SKM-1 treated with dmso at 0.1 percent for 144 hours (cell line): Measurements from ENCODE around the gene OR10Z1.
A peak's percentile ranks its signal among the peaks of the same experiment; 100 is the strongest.

ENCODE experiments used
- DNase-seq: peaks from one replicate; lab custom pipeline; 2025; ENCODE audit not compliant: unreplicated experiment; lab: John Stamatoyannopoulos, UW

The OR10Z1 gene, protein sequence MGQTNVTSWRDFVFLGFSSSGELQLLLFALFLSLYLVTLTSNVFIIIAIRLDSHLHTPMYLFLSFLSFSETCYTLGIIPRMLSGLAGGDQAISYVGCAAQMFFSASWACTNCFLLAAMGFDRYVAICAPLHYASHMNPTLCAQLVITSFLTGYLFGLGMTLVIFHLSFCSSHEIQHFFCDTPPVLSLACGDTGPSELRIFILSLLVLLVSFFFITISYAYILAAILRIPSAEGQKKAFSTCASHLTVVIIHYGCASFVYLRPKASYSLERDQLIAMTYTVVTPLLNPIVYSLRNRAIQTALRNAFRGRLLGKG

DNA sequence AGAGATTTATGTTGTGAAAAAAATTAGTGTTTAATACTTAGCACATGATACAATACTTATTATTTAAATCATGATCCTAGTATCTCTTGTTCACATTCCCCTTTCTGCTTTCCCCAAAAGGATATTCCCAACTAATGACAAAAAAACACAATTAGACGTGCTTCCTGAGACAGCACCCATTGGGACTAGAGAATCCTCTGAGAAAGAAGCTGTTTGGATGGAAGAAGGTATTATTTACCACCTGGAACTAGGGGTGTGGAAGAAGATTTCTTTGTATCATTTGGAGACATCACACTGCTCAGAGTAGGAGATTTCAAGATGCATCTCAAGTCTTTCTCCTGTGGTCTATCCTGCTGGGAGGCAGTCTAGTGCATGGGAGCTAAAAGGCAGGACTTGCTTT is at the start of gene OR10Z1:
Gene OR10Z1 (plus strand): TSS at position 301 of the 400 bp plus-strand sequence. CDS start 1,171 bp downstream, outside the sequence.
- no peak for DNase-seq

DNA sequence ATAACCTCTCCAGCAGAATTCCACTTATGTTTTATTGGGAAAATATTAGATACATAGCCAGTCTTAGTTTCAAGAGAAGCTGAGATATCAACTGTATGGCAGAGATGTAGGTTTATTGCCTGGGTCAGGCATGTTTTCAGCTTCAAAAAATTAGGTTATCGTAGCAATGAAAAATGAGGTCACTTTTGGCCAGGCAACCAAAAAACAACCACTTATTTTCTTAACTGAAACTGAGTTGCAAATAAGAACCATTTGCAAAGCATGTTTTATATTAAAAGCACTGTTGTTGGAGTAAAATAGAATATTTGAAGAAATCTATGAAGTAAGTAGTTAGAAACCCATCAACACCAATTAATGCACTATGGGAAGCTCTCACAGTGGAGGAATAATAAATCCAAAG is 45.4 kb upstream of the OR10Z1 start:
- DNase-seq, result no peak

DNA sequence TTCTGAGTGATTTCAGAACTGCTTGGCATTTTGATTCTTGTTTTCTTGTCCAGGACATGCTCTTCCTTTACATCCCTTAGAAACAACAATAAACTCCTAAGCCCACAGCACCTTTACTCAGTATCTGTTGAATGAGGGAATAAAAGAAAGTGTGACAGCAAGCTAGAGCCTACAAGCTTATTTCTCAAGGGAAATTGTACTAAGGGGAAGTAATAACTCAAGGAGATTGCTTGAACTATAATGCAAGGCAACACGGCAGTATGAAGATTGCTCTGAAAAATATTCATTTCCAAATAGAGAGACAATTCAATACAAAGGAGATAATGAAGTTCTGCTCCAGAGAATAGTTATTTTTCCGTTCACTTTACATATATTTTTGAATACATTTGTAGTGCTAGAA is 41.2 kb upstream of the OR10Z1 start:
- peak; percentile 34 for DNase-seq

DNA sequence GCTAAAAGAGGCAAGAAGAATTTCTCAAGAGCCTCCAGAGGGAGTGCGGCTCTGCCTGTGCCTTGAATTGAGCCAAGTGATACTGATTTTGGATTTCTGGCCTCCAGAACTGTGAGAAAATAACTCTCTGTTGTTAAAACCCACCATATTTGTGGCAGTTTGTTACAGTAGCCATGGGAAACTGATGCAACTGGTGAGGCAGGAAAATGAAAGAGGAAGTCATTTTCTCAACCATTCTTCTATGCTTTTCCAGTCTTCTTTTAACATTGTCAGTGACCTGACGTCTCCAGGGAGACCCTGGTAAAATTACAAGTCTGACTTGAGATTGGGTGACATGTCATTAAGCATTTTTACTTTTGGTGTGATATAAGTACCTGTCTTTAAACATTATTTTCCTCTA is 40.5 kb upstream of the OR10Z1 start:
- peak; percentile 87 for DNase-seq

DNA sequence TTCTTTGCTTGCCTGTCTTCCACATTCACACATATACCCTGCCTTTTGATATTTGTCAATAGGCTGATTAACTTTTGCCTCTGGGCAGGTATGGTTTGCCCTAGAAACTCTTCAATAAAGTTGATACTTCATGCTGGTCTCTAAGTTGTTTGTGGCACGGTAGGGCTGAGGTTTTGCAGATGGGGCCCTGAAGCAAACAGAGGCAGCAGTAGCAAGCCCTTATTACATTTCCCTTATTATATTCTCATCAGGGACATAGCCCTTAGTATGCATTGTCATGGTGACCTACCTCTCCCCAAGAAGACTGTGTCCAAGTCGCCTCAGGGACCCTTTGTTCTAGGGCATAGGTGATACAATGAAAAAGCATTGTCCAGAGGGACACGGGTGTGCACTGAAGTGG is 34.6 kb upstream of the OR10Z1 start, which contains the start of gene OR6P1:
Gene OR6P1 (minus strand): TSS at position 101 of the 400 bp plus-strand sequence. CDS start 6,976 bp downstream, outside the sequence.
- no peak for DNase-seq

DNA sequence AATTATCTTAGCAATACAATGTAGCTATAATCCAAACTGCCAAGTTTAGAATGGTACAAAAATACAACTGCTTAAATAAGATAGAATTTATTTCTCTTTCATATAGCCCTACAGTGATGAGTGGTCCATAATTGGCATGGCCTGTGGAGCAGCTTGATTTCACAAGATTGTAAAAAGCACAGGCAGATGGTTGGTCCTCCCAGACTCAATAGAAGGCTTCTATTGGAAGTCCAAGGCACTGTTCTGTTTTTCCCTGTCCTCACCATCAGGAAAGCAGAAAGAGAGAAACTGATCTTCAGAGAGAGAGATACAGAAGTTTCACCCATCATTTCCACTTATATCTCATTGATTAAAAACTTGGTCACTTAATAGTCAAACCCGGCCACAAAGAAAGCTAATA is 32.8 kb upstream of the OR10Z1 start:
- no peak for DNase-seq

DNA sequence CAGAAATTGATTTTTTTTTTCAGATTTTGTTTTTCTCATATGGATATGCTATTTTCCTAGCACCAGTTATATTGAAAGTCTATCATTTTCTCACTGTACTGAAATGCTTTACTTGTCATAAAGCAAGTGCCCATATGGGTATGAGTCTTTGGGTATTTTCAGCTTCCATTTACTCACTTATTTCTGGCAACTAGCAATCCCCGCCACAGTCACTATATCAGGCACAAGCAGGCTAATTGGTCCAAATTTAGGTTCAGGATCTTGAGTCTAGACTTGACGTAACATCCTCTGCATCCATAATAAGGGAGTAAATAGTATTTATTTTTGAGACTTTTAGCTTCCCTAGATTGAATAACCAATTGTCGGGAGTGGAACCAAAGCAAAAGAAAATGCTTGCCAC is 27.5 kb upstream of the OR10Z1 start:
- DNase-seq, result no peak

DNA sequence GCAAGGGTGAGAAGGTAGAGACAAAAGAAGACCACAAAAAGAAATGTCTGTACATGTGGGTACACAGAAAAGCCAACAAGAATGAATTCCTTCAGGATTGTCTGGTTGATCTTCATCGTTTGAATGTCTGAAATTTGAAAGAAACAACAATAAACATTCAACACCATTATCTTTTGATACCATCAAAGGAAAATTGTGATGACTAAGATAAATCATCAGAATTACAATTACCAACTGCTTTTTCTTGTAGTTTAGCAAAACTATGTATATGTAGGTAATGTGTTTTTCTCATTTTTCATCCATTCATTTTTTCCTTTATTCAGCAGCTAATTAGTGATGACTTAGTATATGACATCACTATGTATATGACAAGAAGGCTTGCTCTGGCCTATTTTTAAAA is 25.3 kb upstream of the OR10Z1 start, which contains the start of gene OR10X1:
Gene OR10X1 (minus strand): TSS at position 167 of the 400 bp plus-strand sequence. CDS start 0 bp downstream, at position 167.
- DNase-seq, result no peak

DNA sequence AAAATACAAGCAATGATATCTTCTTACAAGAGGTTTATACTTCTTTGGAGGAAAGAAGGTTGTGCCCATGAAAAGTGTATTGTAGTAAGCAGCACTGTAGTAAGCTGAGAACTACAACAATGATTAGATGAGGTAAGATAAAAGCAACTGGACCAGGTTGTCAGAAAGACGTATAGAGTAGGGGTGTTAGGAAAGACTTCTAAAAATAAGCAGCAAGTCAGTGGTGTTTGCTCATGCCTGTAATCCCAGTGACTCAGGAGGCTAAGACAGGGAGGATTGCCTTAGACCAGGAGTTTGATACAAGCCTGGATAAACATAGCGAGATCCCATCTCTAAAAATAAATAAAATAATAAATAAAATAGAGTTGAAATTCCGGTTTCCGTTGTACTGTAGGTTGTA is 21.1 kb upstream of the OR10Z1 start:
- no peak for DNase-seq

DNA sequence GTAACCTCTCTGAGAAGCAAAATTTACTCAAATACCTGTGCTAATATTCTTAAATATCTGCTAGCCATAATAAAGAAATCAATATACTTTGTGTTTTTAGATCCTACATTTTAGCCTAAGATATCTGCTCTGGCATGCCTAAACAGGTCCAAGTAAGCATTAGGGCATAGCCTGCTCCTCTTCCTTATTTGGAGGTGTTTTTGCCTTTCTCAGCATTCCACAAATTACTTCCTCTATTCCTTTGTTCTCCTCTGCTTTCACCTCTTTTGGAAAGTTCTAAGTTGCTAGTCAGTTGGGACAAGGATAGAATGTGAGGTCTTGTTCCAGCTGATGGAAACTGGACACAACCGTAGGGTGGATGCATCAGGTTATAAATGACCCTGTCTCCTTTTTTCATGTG is 18.1 kb upstream of the OR10Z1 start:
- no peak for DNase-seq

DNA sequence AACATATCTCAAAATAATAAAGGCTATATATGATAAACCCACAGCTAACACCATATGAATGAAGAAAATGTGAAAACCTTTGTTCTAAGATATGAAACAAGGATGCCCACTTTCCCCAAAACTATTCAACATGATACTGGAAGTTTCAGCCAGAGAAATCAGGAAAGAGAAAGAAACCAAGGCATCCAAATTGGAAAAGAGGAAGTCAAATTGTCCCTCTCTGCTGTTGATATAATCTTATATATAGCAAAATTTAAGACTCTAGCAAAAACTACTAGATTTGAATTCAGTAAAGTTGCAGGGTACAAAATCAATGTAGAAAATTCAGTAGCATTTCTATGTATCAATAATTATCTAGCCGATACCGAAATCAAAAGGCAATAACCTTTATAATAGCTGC is 4.3 kb upstream of the OR10Z1 start:
- no peak for DNase-seq

DNA sequence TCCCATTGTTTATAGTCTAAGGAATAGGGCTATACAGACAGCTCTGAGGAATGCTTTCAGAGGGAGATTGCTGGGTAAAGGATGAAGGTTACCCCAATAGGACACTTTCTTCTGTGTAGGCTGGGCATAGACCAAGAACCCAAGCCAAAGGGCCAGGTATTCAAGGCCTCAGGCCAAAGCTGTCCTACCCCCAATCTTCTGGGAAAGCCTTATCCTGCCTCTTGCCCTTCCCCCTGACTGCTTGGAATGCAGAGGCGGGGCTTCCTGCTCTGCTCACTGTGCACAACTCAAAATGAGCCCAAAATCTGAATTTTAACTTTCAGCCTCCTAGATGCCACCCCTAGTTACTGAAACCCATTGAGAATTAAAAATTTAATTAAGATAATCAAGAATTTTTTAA is 2.2 kb downstream of the OR10Z1 start:
- DNase-seq, result no peak

DNA sequence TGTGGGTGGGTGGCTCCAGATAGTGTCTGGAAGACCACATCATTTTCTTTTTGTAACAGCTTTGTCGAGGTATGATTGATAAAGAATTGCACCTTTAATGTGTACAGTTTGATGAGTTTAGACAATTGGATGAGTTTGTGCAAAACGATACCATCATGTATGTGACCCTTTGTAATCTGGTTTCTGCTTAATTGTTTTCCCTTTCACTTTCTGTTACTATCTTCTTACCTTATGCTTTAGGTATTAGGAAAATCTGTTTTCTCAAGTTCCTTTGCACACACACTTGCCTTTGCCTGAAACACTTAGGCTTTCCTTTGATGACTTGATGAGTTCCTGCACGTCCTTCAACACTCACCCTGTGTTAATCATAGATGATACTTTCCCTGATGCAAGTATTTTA is 6.8 kb downstream of the OR10Z1 start:
- DNase-seq, result no peak

DNA sequence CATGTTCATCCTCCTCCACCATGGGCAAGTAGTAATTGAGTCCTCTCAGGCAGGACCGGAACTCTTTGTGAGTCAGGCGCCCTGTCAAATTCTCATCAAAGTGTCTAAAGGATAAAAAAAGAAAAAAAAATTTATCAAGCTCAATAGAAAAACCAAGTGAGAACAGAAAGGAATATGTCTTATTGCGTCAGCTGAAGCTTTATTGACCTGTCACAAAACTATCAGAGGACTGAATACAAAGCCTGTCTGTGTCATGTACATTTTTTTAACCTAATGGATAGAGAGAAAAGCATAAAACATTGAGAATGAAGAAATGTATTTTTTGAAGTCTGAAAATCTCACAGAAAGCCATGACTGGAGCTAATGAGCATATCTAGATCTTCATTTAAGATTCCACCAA is 8.7 kb downstream of the OR10Z1 start:
- DNase-seq, result no peak

DNA sequence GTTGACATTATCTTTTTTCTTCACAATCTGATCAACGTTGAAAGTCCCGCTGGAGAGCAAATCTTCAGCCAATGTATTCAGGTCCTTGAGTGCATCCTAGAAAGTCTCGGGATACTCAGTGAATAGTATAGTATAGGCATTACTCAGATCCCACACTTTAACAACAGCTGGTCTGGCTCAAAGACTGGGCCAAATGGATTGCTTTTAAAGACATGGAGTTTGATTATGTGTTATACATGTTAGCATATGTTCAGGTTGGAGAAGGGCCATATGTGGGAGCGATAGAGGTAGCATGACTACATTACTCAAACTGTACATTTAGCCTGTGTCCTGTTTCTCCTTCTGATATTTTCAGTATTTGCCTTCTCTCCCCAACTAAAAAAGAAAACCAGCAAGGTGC is 33.1 kb downstream of the OR10Z1 start:
- no peak for DNase-seq

DNA sequence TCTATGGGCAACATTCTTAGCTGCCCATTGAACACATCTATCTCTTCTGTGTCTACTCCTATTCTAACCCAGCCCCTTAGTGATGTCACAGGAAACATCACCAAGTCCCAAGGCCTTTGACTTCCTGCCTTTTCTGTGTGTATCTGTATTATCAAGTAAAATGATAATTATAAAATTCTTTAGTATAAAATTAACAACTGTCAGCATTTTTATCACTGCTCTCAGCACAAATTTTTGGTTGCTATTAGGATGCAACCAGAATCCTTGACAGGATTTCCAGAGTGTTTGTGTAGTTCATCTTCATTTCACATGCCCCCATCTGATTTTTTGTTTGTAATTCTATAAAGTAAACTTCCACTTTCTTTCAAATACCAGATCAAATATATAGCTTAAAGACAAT is 33.8 kb downstream of the OR10Z1 start:
- DNase-seq, result no peak

DNA sequence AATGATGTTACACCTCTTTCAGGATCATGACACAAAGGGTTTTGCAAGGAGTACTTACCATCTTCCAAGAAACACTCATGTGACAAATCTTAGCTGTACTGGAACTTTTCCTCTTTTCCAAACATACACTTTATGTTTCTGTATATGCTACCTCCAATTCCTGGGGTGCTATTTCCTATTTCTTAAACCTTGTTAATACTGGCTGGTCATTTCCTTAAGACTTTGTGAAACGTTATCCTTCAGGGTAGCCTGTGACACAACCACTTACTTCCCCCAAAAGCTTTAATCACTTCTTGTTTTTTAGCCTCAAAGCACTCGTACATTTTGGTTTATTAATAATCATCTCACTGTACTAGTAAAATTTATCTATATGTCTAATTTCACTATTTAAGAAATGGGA is 39.4 kb downstream of the OR10Z1 start:
- peak; percentile 29 for DNase-seq

DNA sequence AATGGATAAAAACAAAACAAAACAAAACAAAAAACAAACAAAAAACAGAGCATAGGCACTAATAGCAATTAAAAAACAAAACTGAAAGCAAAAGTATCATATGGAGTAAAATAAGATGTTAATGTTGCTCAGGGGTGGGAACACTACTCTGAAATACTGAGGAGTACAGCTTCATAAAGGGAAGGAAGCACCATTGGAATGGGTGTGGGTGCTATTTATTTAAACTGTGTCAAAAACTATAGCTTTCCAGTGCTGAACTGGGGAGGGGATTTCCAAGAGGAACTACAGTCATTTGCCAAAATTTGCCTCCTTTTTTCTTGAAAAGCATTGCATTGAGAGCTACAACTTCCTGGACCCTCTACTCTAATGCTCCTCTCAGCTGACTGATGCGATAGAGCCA is 41.4 kb downstream of the OR10Z1 start:
- no peak for DNase-seq

DNA sequence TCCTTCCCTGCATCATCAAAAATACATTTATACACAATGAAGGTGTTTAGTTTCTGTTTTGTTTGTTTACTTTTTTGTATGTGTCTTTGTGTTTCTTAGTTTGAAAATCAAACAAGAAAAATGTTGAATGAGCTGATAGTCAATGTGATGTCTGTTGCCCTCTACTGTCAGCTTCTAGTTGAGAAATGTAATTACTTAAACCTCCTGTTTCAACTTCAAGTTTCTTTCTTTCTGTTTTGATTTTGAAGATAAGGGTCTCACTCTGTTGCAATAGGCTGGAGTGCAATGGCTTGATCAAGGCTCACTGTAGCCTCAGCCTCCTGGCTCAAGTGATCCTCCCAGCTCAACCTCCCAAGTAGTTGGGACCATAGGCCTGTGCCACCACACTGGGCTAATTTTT is 44.0 kb downstream of the OR10Z1 start:
- DNase-seq, result no peak

DNA sequence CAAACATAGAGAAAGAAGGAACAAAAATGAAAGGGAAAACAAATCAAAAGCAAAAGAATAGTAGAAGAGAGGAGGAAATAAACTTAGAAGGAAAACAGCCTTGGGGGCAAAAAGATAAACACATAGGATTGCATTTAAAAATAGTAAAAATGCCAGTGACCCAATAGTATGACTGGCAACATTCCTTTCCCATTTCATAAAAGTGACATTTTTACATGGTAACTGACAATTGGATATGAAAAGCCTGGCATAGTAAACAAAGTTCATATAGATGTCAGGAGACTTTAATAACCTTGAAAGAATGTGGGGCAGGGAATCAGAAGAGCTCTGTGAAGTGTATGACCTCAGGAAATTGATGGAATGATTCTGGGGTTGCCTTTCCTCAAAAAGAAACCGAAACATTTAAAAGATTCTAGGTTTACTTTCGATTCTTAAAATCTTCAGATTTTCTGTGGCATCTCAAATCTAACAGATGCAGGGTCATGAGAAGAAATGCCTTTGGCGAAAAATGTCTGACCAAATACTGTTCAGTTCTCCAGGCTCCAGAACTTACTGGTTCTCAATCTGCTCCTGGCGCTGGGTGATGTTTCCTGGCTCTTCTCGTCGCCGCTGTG is 47.8 kb downstream of the OR10Z1 start:
- no peak for DNase-seq

DNA sequence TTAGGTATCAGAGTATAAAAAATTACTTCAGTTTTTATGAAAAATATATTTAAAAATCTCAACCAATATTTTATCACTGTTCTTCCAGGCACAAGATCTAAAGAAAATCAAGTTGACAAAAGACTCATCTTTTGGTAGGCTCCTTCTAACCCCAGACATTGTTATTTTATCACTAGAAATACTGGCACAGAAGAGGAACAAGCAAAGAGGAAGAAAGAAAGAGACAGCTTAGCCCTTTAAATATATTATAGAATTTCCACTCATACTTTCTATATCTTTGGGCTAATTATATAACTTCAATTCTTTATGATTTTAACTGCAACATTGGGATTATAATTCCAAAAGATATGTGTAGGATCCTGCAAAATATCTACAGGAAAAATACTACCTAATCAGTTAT is 49.0 kb downstream of the OR10Z1 start:
- DNase-seq, result peak; percentile 32

DNA sequence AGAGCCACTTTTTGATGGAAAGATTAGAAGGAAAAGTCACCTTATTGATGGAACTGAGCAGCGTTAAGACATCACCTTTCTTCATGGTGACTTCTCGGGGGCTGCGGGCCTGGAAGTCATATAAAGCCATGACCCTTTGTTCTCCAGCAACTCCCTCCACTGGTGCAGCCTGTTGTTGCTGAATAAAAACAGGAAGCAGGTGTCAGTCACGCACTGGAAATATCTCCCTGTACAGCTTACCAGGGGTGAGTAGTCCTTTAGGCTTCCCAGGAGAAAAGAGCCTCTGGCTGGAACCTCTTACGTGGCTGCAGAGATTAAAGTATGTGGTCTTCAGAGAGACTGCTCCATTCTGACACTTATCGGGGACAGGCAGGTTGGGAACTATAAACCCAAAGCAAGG is 49.5 kb downstream of the OR10Z1 start:
- no peak for DNase-seq
